ENCODE measurements around the gene MYRIP.

GRCh38 chr3:40055361-40055760 is 246.0 kb downstream of the MYRIP start:
- no peak for TF ChIP-seq ZBTB33 (IDR thresholded peaks at IDR 0.05)
- TF ChIP-seq CTCF (IDR thresholded peaks at IDR 0.05; ENCODE audit: low read depth, low read length, missing input control) = no peak
- no peak for TF ChIP-seq ATF3 (IDR thresholded peaks at IDR 0.05)
- no peak for TF ChIP-seq REST (IDR thresholded peaks at IDR 0.05)
- TF ChIP-seq RAD21 (IDR thresholded peaks at IDR 0.05) = no peak
- TF ChIP-seq JUND (IDR thresholded peaks at IDR 0.05) = no peak
- no peak for TF ChIP-seq TAF1 (conservative IDR thresholded peaks at IDR 0.05)
- TF ChIP-seq EGR1 (IDR thresholded peaks at IDR 0.05; ENCODE audit: low read depth in 2 of 2) = no peak
- no peak for TF ChIP-seq SP1 (IDR thresholded peaks at IDR 0.05)
- TF ChIP-seq MAX (IDR thresholded peaks at IDR 0.05) = no peak
- no peak for TF ChIP-seq RXRA (IDR thresholded peaks at IDR 0.05)
- TF ChIP-seq GABPA (IDR thresholded peaks at IDR 0.05 in 1 of 2, conservative IDR thresholded peaks at IDR 0.05 in 1 of 2) = no peak

Measured in liver (tissue), 3 donors.